NCI-H1694 (cell line): Measurements from ENCODE around the gene RNPC3.
A peak's percentile ranks its signal among the peaks of the same experiment; 100 is the strongest.

Source experiments
- DNase-seq: peaks from one replicate; lab custom pipeline; 2025; lab: John Stamatoyannopoulos, UW

The RNPC3 gene

GRCh38 chr1:103525607-103526507 lies at the start of gene RNPC3:
RNPC3 (plus strand) TSS chr1:103525699; CDS start chr1:103526071, 372 bp downstream.
- DNase-seq = peak; percentile 78

- no peak for DNase-seq
Observed at GRCh38 chr1:103477101-103477500, 48.4 kb upstream of the RNPC3 start.

- DNase-seq = no peak
Observed at GRCh38 chr1:103489935-103490334, 35.6 kb upstream of the RNPC3 start.

- DNase-seq = no peak
Observed at GRCh38 chr1:103492003-103492625, 33.4 kb upstream of the RNPC3 start.

GRCh38 chr1:103496014-103496635 lies 29.4 kb upstream of the RNPC3 start:
- DNase-seq = no peak

- DNase-seq = no peak
Observed at GRCh38 chr1:103497404-103497803, 28.1 kb upstream of the RNPC3 start.

- DNase-seq = no peak
Observed at GRCh38 chr1:103509250-103509649, 16.2 kb upstream of the RNPC3 start.

GRCh38 chr1:103513711-103514110 lies 11.8 kb upstream of the RNPC3 start:
- no peak for DNase-seq

- peak; percentile 16 for DNase-seq
Observed at GRCh38 chr1:103514920-103515503, 10.5 kb upstream of the RNPC3 start.

- no peak for DNase-seq
Observed at GRCh38 chr1:103516283-103516682, 9.2 kb upstream of the RNPC3 start.

GRCh38 chr1:103516693-103517092 lies 8.8 kb upstream of the RNPC3 start:
- no peak for DNase-seq

GRCh38 chr1:103517380-103518047 lies 8.0 kb upstream of the RNPC3 start:
- no peak for DNase-seq

- DNase-seq = no peak
Observed at GRCh38 chr1:103520822-103521221, 4.7 kb upstream of the RNPC3 start.

GRCh38 chr1:103523346-103523745 lies 2.2 kb upstream of the RNPC3 start:
- DNase-seq = no peak

- DNase-seq = no peak
Observed at GRCh38 chr1:103525114-103525606, 339 bp upstream of the RNPC3 start.

GRCh38 chr1:103527331-103527730 lies 1.8 kb downstream of the RNPC3 start:
- DNase-seq = no peak

- no peak for DNase-seq
Observed at GRCh38 chr1:103529746-103530145, 4.2 kb downstream of the RNPC3 start.

GRCh38 chr1:103538226-103538625 lies 12.7 kb downstream of the RNPC3 start:
- DNase-seq = no peak

GRCh38 chr1:103541431-103541830 lies 15.9 kb downstream of the RNPC3 start:
- DNase-seq = no peak

- no peak for DNase-seq
Observed at GRCh38 chr1:103546496-103546895, 21.0 kb downstream of the RNPC3 start.

- DNase-seq = no peak
Observed at GRCh38 chr1:103547840-103548239, 22.3 kb downstream of the RNPC3 start.

- no peak for DNase-seq
Observed at GRCh38 chr1:103560427-103560826, 34.9 kb downstream of the RNPC3 start.
